Peyer's patch (tissue), 4 donors: Measurements from ENCODE around the gene CSNK2A3.

Experiments used
- CTCF ChIP-seq, 6 experiments: fragments of 450-650 bp in 4 of 6; fragments of 200-600 bp in 2 of 6; sonication (generic) in 1 of 6; IDR thresholded peaks; one replicate each; pipeline ENCODE4 v1.5.1; 2017 to 2019; ENCODE audit warnings: antibody characterized with exemption in 6 of 6, mild to moderate bottlenecking in 3 of 6, moderate library complexity in 1 of 6
- POLR2A ChIP-seq, 2 donors: fragments of 450-650 bp; IDR thresholded peaks; one replicate each; pipeline ENCODE4 v1.5.1; 2017; ENCODE audit warnings: antibody characterized with exemption in 2 of 2, mild to moderate bottlenecking in 2 of 2, moderate library complexity in 2 of 2

GRCh38 chr11:11308249-11308648 lies 44.8 kb downstream of the CSNK2A3 start:
- TF ChIP-seq CTCF (IDR thresholded peaks at IDR 0.05) (no peak), POLR2A (IDR thresholded peaks at IDR 0.05) (no peak)
